Liver (tissue), 3 donors: ENCODE measurements around the gene AQP10.
"Not testable (repeated sequence)": the region's sequence is repeated elsewhere in the genome, so short reads cannot be mapped to it uniquely, and the experiment has no call there.

Source experiments
- EGR1 ChIP-seq, 2 donors: IDR thresholded peaks; 2 replicates each; pipeline ENCODE4 v1.6.1; 2016 to 2018; ENCODE audit warnings: antibody characterized with exemption in 2 of 2, low read depth in 2 of 2
- HNF4A ChIP-seq, 2 donors: conservative IDR thresholded peaks; 2 replicates each; pipeline ENCODE4 v1.6.1; 2016; ENCODE audit warnings: antibody characterized with exemption in 2 of 2, mild to moderate bottlenecking in 2 of 2
- HNF4G ChIP-seq: IDR thresholded peaks from 2 replicates; pipeline ENCODE4 v1.6.1; 2016; ENCODE audit warnings: antibody characterized with exemption
- JUND ChIP-seq, 2 donors: IDR thresholded peaks; 2 replicates each; pipeline ENCODE4 v1.6.1; 2016; ENCODE audit warnings: antibody characterized with exemption in 2 of 2
- RAD21 ChIP-seq, 2 donors: IDR thresholded peaks; 2 replicates each; pipeline ENCODE4 v1.6.1; 2016; ENCODE audit warnings: antibody characterized with exemption in 2 of 2, mild to moderate bottlenecking in 2 of 2
- SP1 ChIP-seq: IDR thresholded peaks from 2 replicates; pipeline ENCODE4 v1.6.1; 2018; ENCODE audit warnings: antibody characterized with exemption, mild to moderate bottlenecking
- TAF1 ChIP-seq: conservative IDR thresholded peaks from 2 replicates; pipeline ENCODE4 v1.6.1; 2016; ENCODE audit warnings: antibody characterized with exemption, mild to moderate bottlenecking
- YY1 ChIP-seq: IDR thresholded peaks from 2 replicates; pipeline ENCODE4 v1.6.1; 2016; ENCODE audit warnings: antibody characterized with exemption, mild to moderate bottlenecking
- TF ChIP-seq, protein P1 (sequence below): fragments of 150-350 bp; IDR thresholded peaks from 2 replicates; pipeline ENCODE4 v1.5.1; 2017; ENCODE audit warnings: improper control_type of control experiment, low read depth, low read length; ENCODE audit not compliant: missing input control
- TF ChIP-seq, protein P2 (sequence below): IDR thresholded peaks from 2 replicates; pipeline ENCODE4 v1.6.1; 2016; ENCODE audit warnings: antibody characterized with exemption
- donor health status: healthy.
- donor health status: healthy.

DNA sequence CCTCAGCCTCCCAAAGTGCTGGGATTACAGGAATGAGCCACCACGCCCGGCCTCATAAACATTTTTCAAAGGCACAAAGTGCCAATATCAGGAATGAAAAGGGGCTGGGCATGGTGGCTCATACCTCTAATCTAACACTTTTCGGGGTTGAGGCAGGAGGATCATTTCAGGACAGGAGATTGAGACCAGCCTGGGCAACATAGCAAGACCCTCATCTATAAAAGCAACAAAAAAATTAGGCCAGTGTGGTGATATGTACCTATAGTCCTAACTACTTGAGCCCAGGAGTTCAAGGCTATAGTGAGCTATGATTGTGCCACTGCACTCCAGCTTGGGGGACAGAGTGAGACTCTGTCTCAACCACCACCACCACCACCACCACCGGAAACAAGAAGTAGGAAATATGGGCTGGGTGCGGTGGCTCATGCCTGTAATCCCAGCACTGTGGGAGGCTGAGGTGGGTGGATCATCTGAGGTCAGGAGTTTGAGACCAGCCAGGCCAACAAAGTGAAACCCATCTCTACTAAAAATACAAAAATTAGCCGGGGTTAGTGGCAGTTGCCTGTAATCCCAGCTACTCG lies 53.0 kb downstream of the AQP10 start:
- TF ChIP-seq, protein P1, sequence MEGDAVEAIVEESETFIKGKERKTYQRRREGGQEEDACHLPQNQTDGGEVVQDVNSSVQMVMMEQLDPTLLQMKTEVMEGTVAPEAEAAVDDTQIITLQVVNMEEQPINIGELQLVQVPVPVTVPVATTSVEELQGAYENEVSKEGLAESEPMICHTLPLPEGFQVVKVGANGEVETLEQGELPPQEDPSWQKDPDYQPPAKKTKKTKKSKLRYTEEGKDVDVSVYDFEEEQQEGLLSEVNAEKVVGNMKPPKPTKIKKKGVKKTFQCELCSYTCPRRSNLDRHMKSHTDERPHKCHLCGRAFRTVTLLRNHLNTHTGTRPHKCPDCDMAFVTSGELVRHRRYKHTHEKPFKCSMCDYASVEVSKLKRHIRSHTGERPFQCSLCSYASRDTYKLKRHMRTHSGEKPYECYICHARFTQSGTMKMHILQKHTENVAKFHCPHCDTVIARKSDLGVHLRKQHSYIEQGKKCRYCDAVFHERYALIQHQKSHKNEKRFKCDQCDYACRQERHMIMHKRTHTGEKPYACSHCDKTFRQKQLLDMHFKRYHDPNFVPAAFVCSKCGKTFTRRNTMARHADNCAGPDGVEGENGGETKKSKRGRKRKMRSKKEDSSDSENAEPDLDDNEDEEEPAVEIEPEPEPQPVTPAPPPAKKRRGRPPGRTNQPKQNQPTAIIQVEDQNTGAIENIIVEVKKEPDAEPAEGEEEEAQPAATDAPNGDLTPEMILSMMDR = not testable (repeated sequence)
- not testable (repeated sequence) for TF ChIP-seq YY1; SP1; RAD21 (IDR thresholded peaks at IDR 0.05); HNF4G; JUND (IDR thresholded peaks at IDR 0.05); TAF1; EGR1 (IDR thresholded peaks at IDR 0.05; ENCODE audit: low read depth in 2 of 2); HNF4A (conservative IDR thresholded peaks at IDR 0.05)
- TF ChIP-seq, protein P2, sequence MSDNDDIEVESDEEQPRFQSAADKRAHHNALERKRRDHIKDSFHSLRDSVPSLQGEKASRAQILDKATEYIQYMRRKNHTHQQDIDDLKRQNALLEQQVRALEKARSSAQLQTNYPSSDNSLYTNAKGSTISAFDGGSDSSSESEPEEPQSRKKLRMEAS = not testable (repeated sequence)
